HG03064 (cell line): ENCODE data around the gene ZDHHC6.
A peak's percentile ranks its signal among the peaks of the same experiment; 100 is the strongest.
"Not testable (repeated sequence)": the region's sequence is repeated elsewhere in the genome, so short reads cannot be mapped to it uniquely, and the experiment has no call there.

Experiments
- ATAC-seq: cut with Tn5 transposase; IDR thresholded peaks from one replicate; pipeline ENCODE4 v1.9.1; 2021; ENCODE audit warnings: low read depth; ENCODE audit not compliant: unreplicated experiment

ZDHHC6 gene

DNA sequence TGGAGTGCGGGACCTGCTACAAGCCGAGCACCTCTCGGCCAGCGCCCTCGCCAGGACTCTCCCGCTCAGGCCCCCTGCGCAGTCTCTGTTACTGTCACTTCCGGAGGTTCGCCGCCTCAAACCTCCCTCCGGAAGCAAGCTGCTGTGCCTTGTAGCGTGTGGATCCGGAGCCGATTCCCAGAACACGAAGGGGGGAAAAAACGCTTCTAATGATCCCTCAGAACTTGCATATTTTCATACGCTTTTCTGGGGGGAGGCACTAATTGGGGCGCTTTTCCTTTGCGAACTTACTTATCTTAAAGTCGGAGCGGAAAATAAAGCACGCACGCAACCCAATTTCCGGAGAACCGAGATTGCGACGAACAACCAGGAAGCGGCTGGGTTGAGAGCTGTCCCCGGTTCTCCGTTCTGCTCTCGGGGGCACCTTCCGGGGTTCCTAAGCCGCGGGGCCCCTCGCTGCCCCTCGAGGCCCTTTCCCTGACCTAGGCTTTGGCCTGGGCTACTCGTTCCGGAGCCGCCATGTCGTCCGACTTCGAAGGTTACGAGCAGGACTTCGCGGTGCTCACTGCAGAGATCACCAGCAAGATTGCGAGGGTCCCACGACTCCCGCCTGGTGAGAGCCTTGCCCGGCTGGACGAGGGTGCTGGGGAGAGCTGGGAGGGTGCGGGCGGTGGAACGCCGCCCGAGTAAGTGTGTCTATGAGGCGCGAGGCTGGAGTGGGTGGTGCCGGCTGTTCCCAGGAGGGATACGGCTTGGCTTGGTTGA lies at the start of gene ZDHHC6, which contains the start of gene VTI1A:
ZDHHC6 (minus strand) TSS at position 60 of the 765 bp plus-strand sequence. CDS start 1,478 bp downstream, outside the sequence.
VTI1A (plus strand) TSS at position 361 of the 765 bp plus-strand sequence; CDS start at position 520, 159 bp downstream.
- peak; percentile 91 for ATAC-seq

DNA sequence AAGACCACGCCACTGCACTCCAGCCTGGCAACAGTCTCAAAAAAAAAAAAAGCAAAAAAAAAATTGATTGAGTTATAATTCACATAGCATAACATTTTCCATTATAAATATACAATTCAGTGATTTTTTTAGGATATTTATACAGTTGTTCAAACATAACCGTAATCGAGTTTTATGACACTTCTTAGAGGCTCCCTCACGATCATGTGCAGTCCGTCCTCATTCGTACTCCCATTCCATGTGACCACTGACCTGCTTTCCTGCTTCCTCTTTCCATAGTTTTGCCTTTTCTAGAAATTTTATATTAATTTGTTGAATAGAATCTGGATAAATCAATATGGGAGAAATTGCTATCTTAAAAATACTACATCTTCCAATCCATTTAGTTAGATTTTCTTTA lies 46.0 kb upstream of the ZDHHC6 start:
- no peak for ATAC-seq

DNA sequence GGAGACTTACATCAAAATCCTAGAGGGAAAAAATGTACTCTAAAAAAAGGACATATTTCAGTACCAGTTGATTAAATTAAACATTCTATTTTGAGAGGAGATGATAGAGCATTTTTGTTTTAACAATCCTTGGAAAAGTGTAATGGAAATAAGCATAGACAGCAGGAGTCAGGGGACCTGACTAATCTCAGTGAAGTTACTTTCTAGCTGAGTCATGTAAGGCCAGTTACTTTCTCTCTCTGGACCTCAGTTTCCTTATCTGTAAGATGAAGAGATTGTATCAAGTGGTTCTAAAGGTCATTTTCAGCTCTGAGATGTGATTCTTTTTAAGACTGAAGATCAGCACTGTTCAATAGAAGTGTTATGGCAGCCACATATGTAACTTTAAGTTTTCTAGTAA lies 44.4 kb upstream of the ZDHHC6 start:
- no peak for ATAC-seq

DNA sequence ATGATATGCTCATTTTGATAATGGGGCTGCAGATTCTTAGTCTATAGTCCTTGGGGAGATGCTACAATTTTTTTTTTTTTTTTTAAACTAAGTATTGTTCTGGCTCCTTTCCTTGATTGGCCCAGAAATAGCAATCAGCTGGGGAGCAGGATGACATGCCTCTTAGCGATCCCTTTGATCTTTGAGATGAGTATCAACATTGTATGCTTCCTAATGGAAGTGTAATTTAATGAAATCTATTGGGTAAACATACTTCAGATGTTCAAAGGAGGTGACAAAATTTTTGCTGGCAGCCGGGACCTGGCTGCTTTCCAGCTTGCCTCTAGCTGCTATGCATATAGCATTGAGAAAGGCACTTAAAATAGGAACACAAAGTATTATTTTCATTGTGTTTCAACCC lies 43.8 kb upstream of the ZDHHC6 start:
- no peak for ATAC-seq

- ATAC-seq, result no peak
These were observed 41.2 kb upstream of the ZDHHC6 start for GRCh38 chr10:112487964-112488363.

GRCh38 chr10:112484399-112484798 lies 37.7 kb upstream of the ZDHHC6 start:
- no peak for ATAC-seq

GRCh38 chr10:112481602-112482001 lies 34.9 kb upstream of the ZDHHC6 start:
- ATAC-seq, result no peak

DNA sequence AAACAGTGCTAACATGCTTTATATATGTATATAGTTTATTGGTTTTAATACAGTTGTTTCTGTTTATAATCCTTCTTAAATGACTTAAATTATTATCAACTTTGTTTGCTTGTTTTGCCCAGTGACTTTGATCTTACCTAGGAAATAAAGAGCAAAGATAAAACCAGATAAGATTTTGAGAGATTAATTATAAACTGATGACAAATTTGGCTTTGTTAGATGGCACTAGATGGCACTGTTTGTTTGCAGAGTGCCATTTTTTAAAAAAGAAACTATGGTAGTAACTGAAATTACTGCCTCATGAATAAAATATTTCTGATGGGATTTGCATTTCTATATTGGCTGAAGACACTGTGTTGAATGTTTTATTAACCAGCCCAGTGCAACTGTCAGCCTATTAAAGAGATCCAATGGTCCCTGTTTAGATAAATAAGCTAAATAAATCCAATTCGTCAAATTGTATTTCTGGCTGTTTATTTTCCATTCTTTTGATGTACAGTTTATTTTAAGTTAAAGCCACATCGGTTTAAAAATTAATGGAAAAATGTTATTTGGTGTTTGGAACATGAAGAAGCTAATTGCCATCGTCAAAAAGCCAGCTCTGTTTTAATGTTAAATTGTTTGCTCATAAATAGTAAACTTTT lies 29.0 kb upstream of the ZDHHC6 start:
- ATAC-seq, result no peak

DNA sequence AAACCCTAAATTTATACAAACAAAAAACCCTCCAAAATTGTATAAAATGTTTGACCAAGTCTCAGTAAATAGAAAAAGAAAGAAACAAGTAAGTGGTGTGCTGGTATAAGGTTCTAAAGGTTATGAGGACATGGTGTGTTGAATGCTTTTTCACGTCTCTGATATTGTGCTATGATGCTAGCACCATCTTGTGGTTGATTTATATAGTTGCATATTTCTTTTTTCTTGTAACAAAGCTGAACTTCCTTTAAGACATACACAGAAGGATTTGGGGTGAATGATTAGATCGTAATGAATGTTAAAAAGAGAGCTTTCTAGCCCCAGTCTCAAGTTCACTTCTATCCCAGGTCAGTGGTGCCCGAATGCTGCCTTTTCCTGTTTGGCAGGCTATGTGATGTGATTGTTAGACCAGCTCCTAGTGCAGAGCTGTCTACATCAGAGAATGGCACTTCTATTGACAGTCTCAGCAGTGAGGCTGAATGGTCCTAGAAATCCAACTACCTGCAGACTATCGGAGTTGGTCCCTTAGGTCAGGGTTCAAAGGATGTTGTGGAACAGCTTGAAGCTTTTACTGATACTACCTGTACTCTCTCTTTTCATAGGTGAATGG lies 25.3 kb upstream of the ZDHHC6 start:
- no peak for ATAC-seq

DNA sequence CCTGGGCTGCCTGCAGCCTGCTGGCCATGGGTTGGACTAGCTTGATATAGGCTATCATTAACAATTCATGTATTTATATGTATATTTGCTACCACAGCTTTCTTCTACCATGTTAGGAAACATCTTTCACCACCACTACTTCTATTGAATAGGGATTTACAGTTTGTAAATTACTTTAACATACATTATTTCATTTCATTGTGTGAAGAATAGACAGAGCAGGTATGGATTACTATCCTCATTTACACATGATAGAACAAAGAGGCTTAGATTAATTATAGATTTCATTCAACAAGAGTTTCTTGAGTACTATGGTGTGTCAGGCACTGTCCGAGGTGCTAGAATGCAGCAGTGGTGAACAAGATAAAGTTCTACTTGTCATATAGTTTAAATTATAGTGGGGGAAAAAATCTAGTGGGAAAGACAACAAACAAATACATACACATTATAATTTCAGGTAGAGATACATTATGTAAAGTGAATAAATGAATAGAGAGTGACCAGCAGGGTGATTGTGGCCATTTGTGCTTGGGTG lies 20.9 kb upstream of the ZDHHC6 start:
- ATAC-seq, result no peak

- ATAC-seq, result no peak
These were observed 20.1 kb upstream of the ZDHHC6 start for GRCh38 chr10:112466802-112467201.

DNA sequence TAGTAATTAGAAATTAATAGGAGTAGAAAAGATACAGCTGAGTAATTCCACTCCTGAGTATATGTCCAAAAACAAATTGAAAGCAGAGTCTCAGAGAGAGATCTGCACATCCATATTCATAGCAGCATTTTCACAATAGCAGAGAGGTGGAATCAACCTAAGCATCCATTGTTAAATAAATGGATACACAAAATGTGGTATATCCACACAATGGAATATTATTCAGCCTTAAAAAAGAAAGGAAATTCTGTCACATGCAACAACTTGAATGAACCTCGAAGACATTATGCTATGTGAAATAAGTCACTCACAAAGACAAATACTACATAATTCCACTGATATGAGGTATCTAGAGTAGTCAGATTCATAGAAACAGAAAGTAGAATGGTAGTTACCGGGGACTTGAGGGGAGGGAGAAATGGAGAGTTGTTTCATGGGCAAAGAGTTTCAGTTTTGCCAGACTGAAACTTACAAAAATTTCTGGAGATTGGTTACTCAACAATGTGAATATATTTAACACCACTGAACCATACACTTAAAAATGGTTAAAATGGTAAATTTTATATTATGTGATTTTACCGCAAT lies 18.7 kb upstream of the ZDHHC6 start:
- ATAC-seq, result no peak

DNA sequence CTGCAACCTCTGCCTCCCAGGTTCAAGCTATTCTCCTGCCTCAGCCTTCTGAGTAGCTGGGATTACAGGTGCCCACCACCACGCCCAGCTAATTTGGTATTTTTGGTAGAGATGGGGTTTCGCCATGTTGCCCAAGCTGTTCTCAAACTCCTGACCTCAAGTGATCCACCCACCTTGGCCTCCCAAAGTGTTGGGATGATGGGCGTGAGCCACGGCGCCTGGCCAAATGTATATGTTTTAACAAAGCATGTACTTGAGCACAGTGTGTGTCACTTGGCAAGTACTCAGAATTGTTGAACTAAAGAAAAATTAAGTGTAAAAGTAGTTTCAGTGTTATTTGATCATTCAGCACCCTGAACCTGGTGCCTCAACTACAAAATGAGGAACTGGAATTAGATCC lies 17.4 kb upstream of the ZDHHC6 start:
- ATAC-seq, result not testable (repeated sequence)

DNA sequence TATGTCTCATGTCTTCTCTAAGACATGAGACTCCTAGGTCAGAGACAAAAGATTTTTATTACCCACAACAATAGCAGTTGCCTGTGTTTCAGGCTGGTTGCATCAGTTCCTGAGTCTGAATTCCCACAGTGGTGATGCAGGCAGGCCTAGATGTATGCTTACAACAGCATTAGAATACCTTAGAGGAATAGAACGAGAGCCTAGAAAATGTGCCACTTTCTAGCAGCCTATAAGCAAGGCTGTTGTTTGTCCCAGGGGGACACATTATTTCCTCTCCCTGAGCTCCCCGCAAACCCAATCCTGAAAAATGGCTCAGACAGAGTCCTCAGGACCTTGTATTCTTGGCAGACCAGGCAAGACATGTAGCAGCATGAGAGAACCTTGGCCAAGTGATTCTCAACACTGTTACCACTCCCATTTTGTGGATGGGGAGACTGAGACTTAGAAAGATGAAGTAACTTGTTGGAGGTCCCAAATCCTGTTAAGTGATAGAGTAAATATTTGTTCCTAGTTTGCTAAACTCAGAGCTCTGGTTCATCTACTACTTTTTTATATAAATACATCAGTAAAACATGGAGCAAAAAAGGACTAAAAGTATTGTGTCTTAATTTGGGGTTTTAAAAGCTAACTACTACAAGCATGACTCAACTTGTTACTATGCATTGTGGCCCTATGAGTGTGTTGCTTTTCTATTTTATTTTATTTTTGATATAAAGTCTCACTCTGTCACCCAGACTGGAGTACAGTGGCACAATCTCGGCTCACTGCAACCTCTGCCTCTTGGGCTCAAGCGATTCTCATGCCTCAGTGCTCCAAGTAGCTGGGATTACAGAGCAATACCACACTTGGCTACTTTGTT lies 14.5 kb upstream of the ZDHHC6 start:
- no peak for ATAC-seq

- ATAC-seq, result no peak
These were observed 13.7 kb upstream of the ZDHHC6 start for GRCh38 chr10:112460366-112460765.

- no peak for ATAC-seq
These were observed 9.8 kb upstream of the ZDHHC6 start for GRCh38 chr10:112456533-112456932.

DNA sequence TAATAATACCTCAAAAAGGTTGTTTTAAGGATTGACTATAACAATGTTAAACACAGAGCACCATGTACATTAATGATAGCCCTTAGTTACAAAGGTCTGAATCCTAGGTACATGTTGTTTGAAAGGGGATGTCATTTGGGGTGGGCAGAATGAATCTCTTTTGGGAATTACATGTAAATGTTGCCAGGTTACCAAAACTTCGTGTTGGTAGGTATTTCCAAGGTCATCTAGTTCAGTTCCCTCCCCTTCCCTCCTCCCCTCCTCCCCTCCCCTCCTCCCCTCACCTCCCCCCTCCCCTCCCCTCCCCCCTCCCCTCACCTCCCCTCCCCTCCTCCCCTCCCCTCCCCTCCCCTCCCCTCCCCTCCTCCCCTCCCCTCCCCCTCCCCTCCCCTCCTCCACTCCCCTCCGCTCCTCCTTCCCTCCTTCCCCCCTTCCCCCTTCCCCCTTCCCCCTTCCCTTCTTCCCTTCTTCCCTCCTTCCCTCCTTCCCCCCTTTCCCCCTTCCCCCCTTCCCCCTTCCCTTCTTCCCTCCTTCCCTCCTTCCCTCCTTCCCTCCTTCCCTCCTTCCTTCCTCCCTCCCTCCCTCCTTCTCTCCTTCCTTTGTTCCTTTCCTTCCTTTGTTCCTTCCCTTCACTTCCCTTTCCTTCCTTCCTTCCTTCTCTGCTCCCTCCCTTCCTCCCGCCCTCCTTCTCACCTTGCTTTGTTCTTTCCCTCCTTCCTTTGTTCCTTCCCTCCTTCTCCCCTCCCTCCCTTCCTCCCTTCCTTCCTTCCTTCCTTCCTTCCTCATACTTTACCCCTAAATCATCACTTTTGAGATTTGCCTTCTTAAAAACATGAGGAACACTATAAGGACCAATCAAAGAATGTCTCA lies 8.4 kb upstream of the ZDHHC6 start:
- no peak for ATAC-seq

DNA sequence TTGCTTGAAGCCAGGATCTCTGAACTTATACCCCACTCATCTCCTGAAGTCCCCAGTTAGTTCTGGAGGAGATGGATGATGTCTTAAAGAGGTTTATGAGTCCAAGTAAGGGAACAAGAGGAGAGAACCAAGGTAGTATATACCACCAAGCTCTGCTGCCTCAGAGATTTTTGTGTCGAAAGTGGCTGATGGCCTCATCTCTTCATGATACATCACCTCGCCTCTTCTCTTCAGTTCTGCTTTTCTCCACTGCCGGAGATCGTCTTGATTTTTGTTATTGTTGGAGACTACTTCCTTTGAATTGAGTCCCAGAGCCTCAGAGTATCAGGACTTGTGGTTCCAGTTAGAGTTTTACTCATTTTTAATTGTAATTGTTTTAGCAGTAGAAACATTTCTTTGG lies 2.2 kb upstream of the ZDHHC6 start:
- ATAC-seq, result no peak

DNA sequence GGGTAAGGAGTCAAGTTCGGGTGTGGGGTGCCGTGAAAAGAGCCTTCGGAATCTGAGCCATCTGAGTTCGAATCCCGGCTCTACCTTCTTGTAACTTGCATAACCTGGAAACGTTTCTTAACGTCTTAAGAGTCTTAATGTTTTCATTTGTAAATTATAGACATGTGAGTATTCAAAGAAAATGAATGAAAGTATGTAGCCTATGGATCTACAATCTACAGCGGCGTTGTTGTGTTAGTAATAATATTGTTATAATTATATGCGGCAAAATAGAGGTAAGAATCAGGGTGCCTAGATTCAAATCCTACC lies 860 bp upstream of the ZDHHC6 start:
- no peak for ATAC-seq
